Lung (tissue), 12 donors: ENCODE results near the gene NPC1. TPM values are rescaled to one million over a fixed set of nuclear protein-coding genes. Genes with fewer than 3 reads are reported as not detected.

Experiments used
- ATAC-seq: fragments of 200-7000 bp; cut with Tn5 transposase; one replicate; pipeline ENCODE4 v1.9.1; 2020; ENCODE audit warnings: moderate number of reproducible peaks; ENCODE audit not compliant: insufficient read depth, low FRiP score
- DNase-seq, 3 donors: peaks; one replicate each; pipeline ENCODE4 v3.0.0-alpha.2; 2013 to 2017
- H3K27ac ChIP-seq, 2 donors: one replicate each; pipeline ENCODE4 v1.5.1; 2013; ENCODE audit warnings: mild to moderate bottlenecking in 2 of 2, moderate library complexity in 2 of 2, control low read depth in 1 of 2, inconsistent platforms in 1 of 2, low read depth in 1 of 2, low read length in 1 of 2
- H3K27me3 ChIP-seq, 3 donors: one replicate each; pipeline ENCODE4 v1.5.1; 2013; ENCODE audit warnings: low read length in 2 of 3; ENCODE audit not compliant: control insufficient read depth in 3 of 3, insufficient read depth in 3 of 3
- H3K36me3 ChIP-seq, 4 donors: one replicate each; pipeline ENCODE4 v1.5.1; 2013; ENCODE audit warnings: low read length in 4 of 4, mild to moderate bottlenecking in 1 of 4, moderate library complexity in 1 of 4; ENCODE audit not compliant: control insufficient read depth in 4 of 4, insufficient read depth in 4 of 4
- H3K4me1 ChIP-seq, 5 donors: one replicate each; pipeline ENCODE4 v1.5.1; 2013; ENCODE audit warnings: low read length in 5 of 5, mild to moderate bottlenecking in 2 of 5, moderate library complexity in 1 of 5; ENCODE audit not compliant: control insufficient read depth in 5 of 5, insufficient read depth in 5 of 5
- H3K4me3 ChIP-seq: one replicate; pipeline ENCODE4 v1.5.1; 2013; ENCODE audit warnings: mild to moderate bottlenecking, control low read depth, moderate library complexity
- H3K9ac ChIP-seq, 2 donors: one replicate each; pipeline ENCODE4 v1.5.1; 2013; ENCODE audit warnings: low read length in 2 of 2, control low read depth in 1 of 2; ENCODE audit not compliant: insufficient read depth in 1 of 2
- H3K9me3 ChIP-seq, 4 donors: one replicate each; pipeline ENCODE4 v1.5.1; 2013; ENCODE audit warnings: low read length in 3 of 4, mild to moderate bottlenecking in 1 of 4, moderate library complexity in 1 of 4; ENCODE audit not compliant: control insufficient read depth in 4 of 4, insufficient read depth in 3 of 4
- CTCF ChIP-seq: IDR thresholded peaks from 2 replicates; pipeline ENCODE4 v1.5.1; 2012; ENCODE audit warnings: mild to moderate bottlenecking; ENCODE audit errors: control extremely low read depth, extremely low read depth
- WGBS, 2 donors: extraction: QIAGEN DNeasy Blood & Tissue Kit; methylation state at CpG; one replicate each; pipeline ENCODE4 v1.1.7; 2013; 5-methylcytosine and 5-hydroxymethylcytosine counted together
- polyA plus RNA-seq, 2 donors: library from polyadenylated mRNA; stranded (reverse); fragments of 200-250 nt; gene quantifications; one replicate each; pipeline ENCODE4 v1.2.1, GENCODE V29; 2013
- total RNA-seq, 2 donors: library from RNA; depleted of rRNA in 1 of 2; stranded (reverse); fragments of >200 nt in 1 of 2; gene quantifications; one replicate each; pipeline ENCODE4 v1.2.1, GENCODE V29; 2014 to 2021
- donor health status: control.
- donor health status: control.
- donor health status: Bipolar disorder and iron deficiency.
- donor health status: healthy.
- donor health status: DM: yes; HTN: yes; CAD: no.

The NPC1 gene
- total and polyA plus RNA-seq, 4 donors: 47.7 to 143 (median 73.0) TPM

GRCh38 chr18:23539296-23539695 is 47.0 kb downstream of the NPC1 start:
- DNase-seq (no peak), ATAC-seq (no peak)
- Histone ChIP-seq H3K4me3 (no peak overlapping the region), H3K36me3 (peaks cover 48 to 65% (median 60%) of the 10 kb centered on the region in 4 donors), H3K27ac (no peak overlapping the region), H3K9me3 (no peaks in the 10 kb centered on the region), H3K9ac (no peak overlapping the region), H3K27me3 (no peaks in the 10 kb centered on the region), H3K4me1 (no peaks in the 10 kb centered on the region)
- TF ChIP-seq CTCF: no peak
- WGBS, 2 donors: 64 to 81% methylated on average over 9 of the region's 9 CpGs

DNA sequence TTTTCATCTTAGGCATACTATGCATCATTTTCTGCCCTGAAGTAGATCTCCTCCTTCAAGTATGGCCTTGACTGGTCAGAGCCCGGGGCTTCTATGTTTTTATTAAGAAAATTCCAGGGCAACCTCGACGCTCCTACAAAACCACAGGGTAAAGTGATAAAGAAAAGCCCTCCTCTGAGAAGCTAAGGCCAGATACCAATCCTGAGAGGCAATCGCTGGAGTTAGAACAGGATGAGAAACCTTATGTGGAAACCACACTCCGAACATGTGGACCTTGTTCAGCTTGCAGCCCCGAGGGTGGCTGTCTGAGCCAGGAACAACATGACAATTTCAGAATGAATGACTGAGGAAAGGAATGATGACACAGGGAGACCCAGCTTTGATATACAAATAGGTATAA is 47.4 kb downstream of the NPC1 start:
- Histone ChIP-seq H3K4me3 (no peak overlapping the region), H3K27me3 (no peaks in the 10 kb centered on the region), H3K9me3 (no peaks in the 10 kb centered on the region), H3K9ac (no peak overlapping the region), H3K36me3 (peaks cover 48 to 70% (median 62%) of the 10 kb centered on the region in 4 donors), H3K4me1 (no peaks in the 10 kb centered on the region), H3K27ac (no peak overlapping the region)
- no peak for DNase-seq
- 79 to 81% methylated on average over 6 of the region's 6 CpGs for WGBS, 2 donors
- no peak for TF ChIP-seq CTCF
- ATAC-seq: no peak

GRCh38 chr18:23538001-23538400 is 48.3 kb downstream of the NPC1 start:
- DNase-seq (no peak), ATAC-seq (no peak)
- Histone ChIP-seq H3K27me3 (no peaks in the 10 kb centered on the region), H3K9me3 (no peaks in the 10 kb centered on the region), H3K9ac (no peak overlapping the region), H3K4me1 (no peaks in the 10 kb centered on the region), H3K27ac (no peak overlapping the region), H3K4me3 (no peak overlapping the region), H3K36me3 (peaks cover 50 to 68% (median 61%) of the 10 kb centered on the region in 4 donors)
- TF ChIP-seq CTCF: no peak
- WGBS, 2 donors: 96 to 99% methylated on average over 9 of the region's 9 CpGs

DNA sequence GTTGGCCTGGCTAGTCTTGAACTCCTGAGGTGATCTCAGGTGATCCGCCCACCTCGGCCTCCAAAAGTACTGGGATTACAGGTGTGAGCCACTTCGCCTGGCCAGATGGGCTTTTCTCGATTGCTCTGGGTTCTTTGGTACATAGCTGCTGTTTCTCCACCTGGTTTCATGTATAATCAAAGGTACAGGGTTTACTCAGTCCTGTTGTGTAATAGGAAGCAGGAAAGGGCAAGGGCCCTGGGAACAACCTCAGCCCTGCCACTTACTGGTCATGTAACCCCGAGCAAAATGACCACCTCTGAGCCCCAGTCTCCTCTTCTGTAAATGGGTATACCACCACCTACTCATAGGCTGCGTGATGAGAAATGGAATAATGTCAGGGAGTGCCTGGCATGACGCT is 49.0 kb downstream of the NPC1 start:
- ATAC-seq: no peak
- Histone ChIP-seq H3K27ac (no peak overlapping the region), H3K27me3 (no peaks in the 10 kb centered on the region), H3K36me3 (peaks cover 50 to 65% (median 58%) of the 10 kb centered on the region in 4 donors), H3K9me3 (no peaks in the 10 kb centered on the region), H3K4me1 (no peaks in the 10 kb centered on the region), H3K9ac (no peak overlapping the region), H3K4me3 (no peak overlapping the region)
- no peak for DNase-seq
- WGBS, 2 donors: 84 to 89% methylated on average over 7 of the region's 7 CpGs
- TF ChIP-seq CTCF: no peak
